ENCODE measurements around the gene HLA-DOB.

HLA-DOB gene

GRCh38 chr6:32816746-32817204 is at the start of gene HLA-DOB:
Gene HLA-DOB (minus strand): TSS chr6:32817002. CDS start chr6:32816951, 51 bp downstream.
- intact Hi-C loops (cut with DNase I): no loop called here
- DNase-seq: no peak

DNA sequence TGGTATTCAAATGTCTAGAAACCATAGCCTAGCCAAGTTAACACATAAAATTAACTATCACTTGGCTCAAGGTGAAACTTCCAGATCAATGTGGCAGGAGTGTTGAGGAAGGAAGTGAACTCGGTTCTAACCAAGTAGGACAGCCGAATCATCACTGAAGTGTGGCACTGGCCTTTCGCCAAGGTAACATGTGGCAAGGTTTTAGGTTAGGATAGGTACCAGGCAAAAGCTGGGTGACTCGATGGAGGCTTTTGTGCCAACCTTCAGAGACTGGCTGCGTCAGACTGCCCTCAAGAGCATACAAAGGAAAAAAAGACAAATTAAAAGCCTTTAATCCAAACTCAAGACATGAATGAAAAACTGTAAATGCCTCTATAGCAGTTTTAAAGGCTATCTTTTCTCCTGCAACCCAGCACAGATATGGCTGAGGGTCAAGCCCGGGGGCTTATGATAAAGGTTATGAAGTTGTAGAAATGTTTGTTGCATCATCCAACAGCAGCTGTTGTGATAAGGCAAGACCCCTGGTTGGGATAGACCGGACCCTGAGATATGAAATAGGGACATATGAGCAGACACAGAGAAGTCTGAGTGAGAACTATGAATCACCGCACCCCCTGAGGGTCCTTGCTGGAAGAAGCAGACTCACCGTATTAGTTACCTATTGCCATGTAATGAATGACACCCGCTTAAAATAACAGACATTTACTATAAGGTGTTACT is 49.1 kb upstream of the HLA-DOB start:
- DNase-seq: no peak
- intact Hi-C loops (cut with DNase I): loop anchor here (5.0 kb wide), 1 partner anchor 449 kb away; no protein-coding TSS in a partner anchor

GRCh38 chr6:32862725-32863124 is 45.9 kb upstream of the HLA-DOB start:
- no peak for DNase-seq
- intact Hi-C loops (cut with DNase I): no loop called here

- no peak for DNase-seq
- intact Hi-C loops (cut with DNase I): no loop called here
Measured at GRCh38 chr6:32860674-32861073, 43.9 kb upstream of the HLA-DOB start.

DNA sequence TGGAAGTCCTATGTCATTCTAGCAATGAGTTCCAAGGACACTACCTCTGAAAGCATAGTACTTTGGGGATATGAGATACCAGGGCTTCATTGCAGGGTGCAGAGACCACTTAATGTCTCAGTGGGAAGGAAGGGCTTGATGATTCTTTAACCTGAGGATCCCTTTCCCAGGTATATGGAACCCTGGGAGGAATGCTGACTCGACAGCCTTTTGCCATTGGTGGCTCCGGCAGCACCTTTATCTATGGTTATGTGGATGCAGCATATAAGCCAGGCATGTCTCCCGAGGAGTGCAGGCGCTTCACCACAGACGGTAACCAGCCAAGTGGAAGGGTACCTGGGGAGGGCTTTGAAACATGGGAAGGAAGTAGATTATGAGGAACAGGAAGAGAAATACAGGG is 41.4 kb upstream of the HLA-DOB start:
- intact Hi-C loops (cut with DNase I): no loop called here
- no peak for DNase-seq

DNA sequence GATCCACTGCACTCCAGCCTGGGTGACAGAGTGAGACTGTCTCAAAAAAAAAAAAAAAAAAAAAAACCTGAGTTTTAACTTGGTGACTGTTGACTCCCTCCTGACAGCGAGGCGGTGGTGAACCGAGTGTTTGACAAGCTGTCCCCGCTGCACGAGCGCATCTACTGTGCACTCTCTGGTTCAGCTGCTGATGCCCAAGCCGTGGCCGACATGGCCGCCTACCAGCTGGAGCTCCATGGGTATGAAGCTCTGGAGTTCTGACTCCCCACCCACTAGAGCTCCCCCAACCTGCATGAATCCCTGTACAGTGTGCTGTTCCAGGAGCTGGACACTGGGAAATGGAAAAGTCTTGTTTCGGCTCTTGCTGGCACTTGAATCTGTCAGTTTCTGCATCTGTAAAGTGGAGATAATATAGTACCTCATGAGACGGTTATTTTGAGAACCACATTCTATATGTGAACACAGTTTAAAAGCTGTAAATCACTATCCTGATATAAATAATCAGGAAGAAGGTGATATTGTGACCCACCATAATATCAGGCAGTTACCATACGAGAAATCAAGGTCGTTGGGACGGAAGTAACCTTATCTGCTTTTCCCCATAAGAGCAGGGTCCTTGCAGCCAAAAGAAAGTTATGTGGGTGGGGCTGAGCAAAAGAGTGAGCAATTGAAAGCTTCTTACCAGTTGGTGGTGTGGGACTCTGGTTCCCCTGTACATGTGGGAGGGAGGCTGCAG is 40.5 kb upstream of the HLA-DOB start:
- intact Hi-C loops (cut with DNase I): no loop called here

DNA sequence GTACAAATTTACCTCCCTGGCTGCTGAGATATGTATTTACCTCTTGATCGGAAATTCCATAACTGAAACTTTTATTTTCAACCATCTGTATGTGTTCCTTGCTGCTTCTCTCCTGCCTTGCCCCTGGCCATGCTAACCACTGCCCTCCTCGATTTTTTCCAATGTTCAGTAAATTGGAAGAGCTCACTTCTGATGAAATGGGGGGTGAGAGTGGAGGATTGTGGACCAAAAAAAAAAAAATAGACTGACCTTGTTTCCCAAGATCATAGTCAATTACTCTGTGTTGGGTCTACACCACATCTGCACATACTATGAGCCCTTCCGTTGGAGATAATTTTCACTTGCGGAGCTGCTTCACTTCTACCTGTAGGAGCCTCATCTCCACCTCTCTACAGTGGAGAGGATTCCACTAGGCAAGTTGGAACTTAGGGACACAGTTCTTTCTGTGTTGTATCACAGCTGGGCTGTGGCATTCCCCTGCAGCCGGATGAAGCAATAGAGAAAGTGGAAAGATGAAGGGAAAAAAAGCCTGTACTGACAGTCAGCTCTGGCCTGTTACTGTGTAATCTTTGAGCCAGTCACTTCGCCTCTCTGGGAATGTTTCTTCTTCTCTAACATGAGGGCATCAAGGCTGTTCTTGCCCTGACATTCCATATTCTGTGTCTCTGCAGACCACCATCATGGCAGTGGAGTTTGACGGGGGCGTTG is 38.8 kb upstream of the HLA-DOB start:
- intact Hi-C loops (cut with DNase I): no loop called here
- no peak for DNase-seq

More for the DNA sequence above, 40.5 kb upstream of the HLA-DOB start:
- no peak for DNase-seq

GRCh38 chr6:32854376-32855178 is 37.8 kb upstream of the HLA-DOB start:
- peak in 3 of 10 donors; percentile 18 to 72 (median 62) for DNase-seq
- intact Hi-C loops (cut with DNase I): loop anchor here (1.0 kb wide), 1 partner anchor 16 kb away; the partner anchor contains the start of gene TAP2

GRCh38 chr6:32853541-32854375 is 37.0 kb upstream of the HLA-DOB start, which contains the start of the genes PSMB9 and TAP1:
Gene PSMB9 (plus strand): TSS chr6:32854192. CDS start chr6:32854230, 38 bp downstream.
Gene TAP1 (minus strand): TSS chr6:32853704. CDS start chr6:32853636, 68 bp downstream.
- intact Hi-C loops (cut with DNase I): loop anchor here (1.0 kb wide), 1 partner anchor 15 kb away; the partner anchor contains the start of gene TAP2

DNA sequence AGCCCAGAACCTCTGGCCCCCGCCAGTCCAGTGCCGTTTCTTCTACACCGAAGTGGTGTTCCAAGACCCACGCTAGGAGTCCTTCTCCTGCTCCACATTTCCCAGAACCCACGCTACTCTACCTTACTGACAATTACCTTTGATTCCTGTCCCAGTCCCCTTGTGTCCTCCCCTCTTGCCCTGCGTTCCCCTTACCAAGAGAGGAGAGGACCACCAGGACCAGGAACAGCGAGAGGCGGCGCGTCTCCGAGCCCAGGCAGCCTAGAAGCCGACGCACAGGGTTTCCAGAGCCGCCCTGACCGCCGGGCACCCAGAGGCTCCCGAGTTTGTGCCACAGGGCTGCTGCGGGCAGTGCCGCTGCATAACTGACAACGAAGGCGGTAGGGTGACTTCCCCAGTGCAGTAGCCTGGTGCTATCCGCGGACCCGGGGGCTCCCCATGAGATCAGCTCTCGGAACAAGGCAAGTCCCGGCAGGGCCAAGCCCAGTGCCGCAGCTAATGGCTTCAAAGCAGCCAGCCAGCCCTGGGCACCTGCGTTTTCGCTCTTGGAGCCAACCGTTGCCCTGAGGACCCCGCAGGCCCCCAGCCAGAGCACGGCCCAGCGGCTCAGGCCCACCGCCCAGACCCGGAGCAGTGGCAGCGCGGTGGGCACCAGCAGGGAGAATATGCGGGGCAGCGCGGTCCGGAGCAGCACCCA is 36.2 kb upstream of the HLA-DOB start:
- intact Hi-C loops (cut with DNase I): no loop called here
- peak; percentile 30 to 92 (median 44) for DNase-seq

More at GRCh38 chr6:32853541-32854375, 37.0 kb upstream of the HLA-DOB start, which contains the start of the genes PSMB9 and TAP1:
- DNase-seq: peak; percentile 84 to 99 (median 90)

DNA sequence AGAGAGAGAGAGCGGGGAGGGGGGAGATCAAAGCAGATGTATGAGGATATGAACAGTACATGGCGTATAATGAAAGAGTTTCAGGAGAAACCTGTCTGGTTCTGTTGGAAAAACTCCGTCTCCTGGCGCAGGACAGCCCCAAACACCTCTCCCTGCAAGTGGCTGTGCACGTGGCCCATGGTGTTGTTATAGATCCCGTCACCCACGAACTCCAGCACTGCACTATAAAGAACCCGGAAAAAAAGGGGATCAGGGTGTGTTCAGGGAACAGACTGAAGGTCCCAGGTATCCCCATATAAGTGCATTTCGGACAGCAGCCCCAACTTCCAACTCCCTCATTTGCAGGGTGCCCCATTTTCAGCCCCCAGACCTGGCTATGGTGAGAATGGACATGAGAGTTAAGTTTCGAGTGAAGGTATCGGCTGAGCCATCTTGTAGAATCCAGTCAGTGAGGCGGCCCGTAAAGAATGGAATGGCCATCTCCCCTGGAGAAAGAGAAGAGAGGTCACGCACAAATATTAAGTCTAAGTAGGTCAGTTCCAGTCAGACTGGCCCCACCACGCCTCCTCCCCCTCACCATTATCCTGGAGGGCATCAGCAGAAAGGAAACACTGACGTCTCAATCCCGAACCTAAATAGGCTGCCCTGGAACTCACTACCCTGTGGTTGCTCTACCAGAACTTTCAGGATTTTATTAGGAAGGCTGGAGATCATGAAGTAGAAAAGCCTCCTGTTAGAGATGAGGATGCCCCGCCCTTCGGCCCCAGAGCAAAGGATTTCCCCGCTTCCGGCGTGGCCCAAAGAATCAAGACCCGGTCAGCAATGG is 35.4 kb upstream of the HLA-DOB start:
- intact Hi-C loops (cut with DNase I): no loop called here
- peak in 4 of 10 donors; percentile 30 to 89 (median 54) for DNase-seq

- DNase-seq: no peak
- intact Hi-C loops (cut with DNase I): no loop called here
Measured at GRCh38 chr6:32851025-32851424, 34.2 kb upstream of the HLA-DOB start.

DNA sequence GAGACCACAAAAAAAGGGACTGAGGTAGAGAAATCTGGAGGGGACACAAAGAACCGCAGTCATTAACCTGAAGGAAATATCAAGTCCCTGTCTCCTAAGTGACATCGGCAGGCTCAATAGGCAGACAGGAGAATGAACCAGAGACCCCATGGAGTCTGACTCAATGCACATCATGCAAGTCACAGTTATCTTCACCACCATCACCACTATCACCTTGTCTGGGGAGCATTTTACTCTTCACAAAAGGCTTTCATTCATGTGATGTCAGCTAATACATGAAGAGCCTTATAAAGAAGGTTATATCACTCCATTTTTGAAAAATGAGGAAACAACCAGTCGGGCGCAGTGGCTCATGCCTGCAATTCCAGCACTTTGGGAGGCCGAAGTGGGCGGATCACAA is 32.3 kb upstream of the HLA-DOB start:
- DNase-seq: no peak
- intact Hi-C loops (cut with DNase I): no loop called here

DNA sequence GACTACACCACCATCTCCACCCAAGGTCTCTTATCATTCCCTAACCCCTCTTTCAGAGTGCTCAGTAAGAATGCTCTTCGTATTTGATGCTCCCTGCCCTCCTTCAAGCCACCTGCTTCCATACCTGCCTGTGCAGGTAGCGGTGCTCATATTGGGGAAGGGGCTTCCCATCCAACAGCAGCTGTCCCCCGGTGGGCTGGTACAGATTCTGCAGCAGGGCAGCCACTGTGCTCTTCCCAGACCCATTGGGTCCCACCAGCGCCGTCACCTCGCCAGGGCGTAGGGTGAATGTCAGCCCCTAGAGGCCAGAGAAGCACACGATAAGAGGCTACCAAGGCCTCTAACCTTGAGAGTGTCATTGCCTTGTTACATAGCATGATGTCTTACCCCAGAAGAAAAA is 31.0 kb upstream of the HLA-DOB start:
- DNase-seq: no peak
- intact Hi-C loops (cut with DNase I): no loop called here

- intact Hi-C loops (cut with DNase I): no loop called here
- DNase-seq: peak in 1 of 10 donors; percentile 71
Measured at GRCh38 chr6:32847004-32847403, 30.2 kb upstream of the HLA-DOB start.

GRCh38 chr6:32845384-32845884 is 28.6 kb upstream of the HLA-DOB start:
- intact Hi-C loops (cut with DNase I): no loop called here
- peak in 3 of 10 donors; percentile 59 to 86 (median 61) for DNase-seq

DNA sequence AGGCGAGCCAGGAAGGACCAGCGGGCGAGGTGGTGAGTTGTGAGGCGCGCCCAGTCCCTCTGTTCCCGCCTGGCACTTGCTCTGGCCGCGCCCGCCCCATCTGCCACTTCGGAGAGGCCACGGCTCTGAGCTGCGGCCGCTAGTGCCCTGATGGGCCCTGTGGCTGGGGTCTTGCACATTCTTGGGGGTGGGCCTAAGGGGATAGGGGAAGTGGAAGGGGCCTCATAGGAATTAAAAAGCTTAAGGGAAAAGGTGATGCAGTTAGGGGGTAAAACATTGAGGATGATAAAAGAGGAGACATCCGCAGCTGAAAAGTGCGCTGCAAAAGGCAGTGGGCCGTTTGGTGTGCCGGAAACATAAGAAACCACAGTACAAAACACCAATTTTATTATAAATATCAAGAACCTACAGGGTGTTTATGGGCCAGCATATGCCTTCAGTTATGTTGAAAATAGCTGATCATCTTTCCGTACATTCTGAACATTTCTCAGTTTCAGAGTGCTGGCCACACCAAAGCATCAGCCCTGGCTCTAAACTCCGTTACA is 28.1 kb upstream of the HLA-DOB start:
- intact Hi-C loops (cut with DNase I): no loop called here
- no peak for DNase-seq

All from posterior cingulate gyrus (tissue), 11 donors.